ENCODE data around the gene SLIT3.
A peak's percentile ranks its signal among the peaks of the same experiment; 100 is the strongest.

Gene SLIT3

GRCh38 chr5:169072233-169072632, 228.7 kb downstream of the SLIT3 start:
- no peak for DNase-seq

GRCh38 chr5:169070413-169070812, 230.5 kb downstream of the SLIT3 start:
- DNase-seq = no peak

GRCh38 chr5:169067751-169068173, 233.2 kb downstream of the SLIT3 start:
- DNase-seq = no peak

- DNase-seq = peak; percentile 82
Measured at GRCh38 chr5:169065400-169065799, 235.5 kb downstream of the SLIT3 start.

GRCh38 chr5:169064093-169064492, 236.8 kb downstream of the SLIT3 start:
- peak; percentile 90 for DNase-seq

- peak; percentile 25 for DNase-seq
Measured at GRCh38 chr5:169063316-169063953, 237.5 kb downstream of the SLIT3 start.

GRCh38 chr5:169062690-169063089, 238.2 kb downstream of the SLIT3 start:
- no peak for DNase-seq

- DNase-seq = no peak
Measured at GRCh38 chr5:169054506-169054905, 246.4 kb downstream of the SLIT3 start.

GRCh38 chr5:169052207-169052606, 248.7 kb downstream of the SLIT3 start:
- DNase-seq = peak; percentile 31

- no peak for DNase-seq
Measured at GRCh38 chr5:169051351-169051750, 249.6 kb downstream of the SLIT3 start.

GRCh38 chr5:169050636-169051035, 250.3 kb downstream of the SLIT3 start:
- no peak for DNase-seq

GRCh38 chr5:169050146-169050571, 250.8 kb downstream of the SLIT3 start:
- DNase-seq = peak; percentile 75

- no peak for DNase-seq
Measured at GRCh38 chr5:169049712-169050111, 251.2 kb downstream of the SLIT3 start.

GRCh38 chr5:169048181-169049125, 252.5 kb downstream of the SLIT3 start:
- peak; percentile 90 for DNase-seq

- DNase-seq = peak; percentile 21
Measured at GRCh38 chr5:169044962-169045361, 256.0 kb downstream of the SLIT3 start.

- DNase-seq = no peak
Measured at GRCh38 chr5:169041180-169041579, 259.8 kb downstream of the SLIT3 start.

GRCh38 chr5:169039592-169039991, 261.3 kb downstream of the SLIT3 start:
- no peak for DNase-seq

- no peak for DNase-seq
Measured at GRCh38 chr5:169037466-169037865, 263.5 kb downstream of the SLIT3 start.

- no peak for DNase-seq
Measured at GRCh38 chr5:169036079-169036805, 264.7 kb downstream of the SLIT3 start.

GRCh38 chr5:169029661-169030274, 271.2 kb downstream of the SLIT3 start:
- DNase-seq = peak; percentile 13

- DNase-seq = no peak
Measured at GRCh38 chr5:169029037-169029436, 271.9 kb downstream of the SLIT3 start.

GRCh38 chr5:169027501-169028061, 273.4 kb downstream of the SLIT3 start:
- DNase-seq = no peak
